Brain microvascular endothelial cell (primary cell): Measurements from ENCODE around the gene OTUD6A.

Experiments used
- DNase-seq: peaks from one replicate; pipeline ENCODE4 v3.0.0-alpha.2; 2020
- H3K27ac ChIP-seq: fragments of 250-450 bp; sonication (Bioruptor Pico); 2 replicates; pipeline ENCODE4 v1.5.1; 2020; ENCODE audit warnings: mild to moderate bottlenecking, moderate library complexity
- H3K27me3 ChIP-seq: fragments of 250-450 bp; sonication (Bioruptor Pico); replicated peaks from 2 replicates; pipeline ENCODE4 v1.5.1; 2020; ENCODE audit warnings: mild to moderate bottlenecking
- H3K36me3 ChIP-seq: fragments of 250-450 bp; sonication (Bioruptor Pico); replicated peaks from 2 replicates; pipeline ENCODE4 v1.5.1; 2020; ENCODE audit warnings: mild to moderate bottlenecking
- H3K4me3 ChIP-seq: 2 replicates; pipeline ENCODE4 v1.5.1; 2011; ENCODE audit warnings: low read depth, mild to moderate bottlenecking, control low read depth, low read length, moderate library complexity
- in situ Hi-C: cut with HindIII; loops from 2 replicates; pipeline ENCODE4 v1.10.0; 2017; ENCODE audit warnings: low sequenced_read_pairs, low pct_ligation_motif_present
- TF ChIP-seq, protein P1 (sequence below): IDR thresholded peaks from 2 replicates; pipeline ENCODE4 v1.5.1; 2011; ENCODE audit warnings: low read depth, mild to moderate bottlenecking, moderate library complexity, low read length, control low read depth, inconsistent platforms; ENCODE audit errors: missing control alignments

Gene OTUD6A

GRCh38 chrX:70087857-70088630, 25.8 kb downstream of the OTUD6A start:
- DNase-seq = peak; percentile 9
- Histone ChIP-seq H3K36me3 (no peaks in the 10 kb centered on the region), H3K27me3 (no peaks in the 10 kb centered on the region), H3K4me3 (no peak overlapping the region), H3K27ac (no peak overlapping the region)
- TF ChIP-seq, protein P1, sequence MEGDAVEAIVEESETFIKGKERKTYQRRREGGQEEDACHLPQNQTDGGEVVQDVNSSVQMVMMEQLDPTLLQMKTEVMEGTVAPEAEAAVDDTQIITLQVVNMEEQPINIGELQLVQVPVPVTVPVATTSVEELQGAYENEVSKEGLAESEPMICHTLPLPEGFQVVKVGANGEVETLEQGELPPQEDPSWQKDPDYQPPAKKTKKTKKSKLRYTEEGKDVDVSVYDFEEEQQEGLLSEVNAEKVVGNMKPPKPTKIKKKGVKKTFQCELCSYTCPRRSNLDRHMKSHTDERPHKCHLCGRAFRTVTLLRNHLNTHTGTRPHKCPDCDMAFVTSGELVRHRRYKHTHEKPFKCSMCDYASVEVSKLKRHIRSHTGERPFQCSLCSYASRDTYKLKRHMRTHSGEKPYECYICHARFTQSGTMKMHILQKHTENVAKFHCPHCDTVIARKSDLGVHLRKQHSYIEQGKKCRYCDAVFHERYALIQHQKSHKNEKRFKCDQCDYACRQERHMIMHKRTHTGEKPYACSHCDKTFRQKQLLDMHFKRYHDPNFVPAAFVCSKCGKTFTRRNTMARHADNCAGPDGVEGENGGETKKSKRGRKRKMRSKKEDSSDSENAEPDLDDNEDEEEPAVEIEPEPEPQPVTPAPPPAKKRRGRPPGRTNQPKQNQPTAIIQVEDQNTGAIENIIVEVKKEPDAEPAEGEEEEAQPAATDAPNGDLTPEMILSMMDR = no peak
- in situ Hi-C loops = no loop called here

DNA sequence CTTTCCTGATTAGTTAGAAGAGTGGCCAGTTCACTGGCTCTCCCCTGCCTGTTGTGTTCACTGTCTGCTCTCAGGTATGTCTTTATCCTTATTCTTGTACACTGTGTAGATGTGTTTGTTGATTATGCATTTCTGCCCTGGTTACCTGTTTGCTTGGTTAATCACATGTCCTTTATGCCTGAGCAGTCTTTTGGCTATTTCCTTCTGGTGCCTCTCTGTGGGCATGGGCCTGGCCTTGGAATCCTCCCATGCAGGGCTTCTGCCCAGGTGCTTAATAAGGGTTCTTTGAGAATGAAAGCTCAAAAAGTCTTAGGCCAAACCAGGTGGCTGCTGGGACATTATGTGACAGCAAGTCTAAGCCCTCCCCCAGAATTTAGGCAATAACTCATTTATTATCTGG, 26.5 kb downstream of the OTUD6A start:
- in situ Hi-C loops = no loop called here
- H3K27ac ChIP-seq = no peak overlapping the region
- TF ChIP-seq, protein P1 = no peak

GRCh38 chrX:70089604-70090297, 27.5 kb downstream of the OTUD6A start:
- DNase-seq = peak; percentile 29
- in situ Hi-C loops = no loop called here
- TF ChIP-seq, protein P1 = no peak
- H3K27me3 ChIP-seq = no peaks in the 10 kb centered on the region
- H3K27ac ChIP-seq = no peak overlapping the region
- H3K4me3 ChIP-seq = no peak overlapping the region
- no peaks in the 10 kb centered on the region for H3K36me3 ChIP-seq

More for the DNA sequence above, 26.5 kb downstream of the OTUD6A start:
- Histone ChIP-seq H3K27me3 (no peaks in the 10 kb centered on the region), H3K4me3 (no peak overlapping the region), H3K36me3 (no peaks in the 10 kb centered on the region)
- DNase-seq = no peak

- H3K27ac ChIP-seq = no peak overlapping the region
- H3K27me3 ChIP-seq = no peaks in the 10 kb centered on the region
- no peak for DNase-seq
- TF ChIP-seq, protein P1 = no peak
- in situ Hi-C loops = no loop called here
- no peak overlapping the region for H3K4me3 ChIP-seq
- no peaks in the 10 kb centered on the region for H3K36me3 ChIP-seq
These were observed 30.0 kb downstream of the OTUD6A start for GRCh38 chrX:70092247-70092646.

- DNase-seq = peak; percentile 11
- TF ChIP-seq, protein P1 = peak; percentile 51
- Histone ChIP-seq H3K4me3 (no peak overlapping the region), H3K36me3 (no peaks in the 10 kb centered on the region), H3K27ac (no peak overlapping the region), H3K27me3 (no peaks in the 10 kb centered on the region)
- in situ Hi-C loops = no loop called here
These were observed 33.8 kb downstream of the OTUD6A start for GRCh38 chrX:70096052-70096451.
